Stimulated activated CD8-positive, alpha-beta memory T cell treated with anti-CD3 and anti-CD28 coated beads, Interleukin-15, amount 100 ng/mL, for 24 hours (primary cell): ENCODE measurements around the gene VWA1.

Experiments
- DNase-seq: peaks from one replicate; pipeline ENCODE4 v3.0.0-alpha.2; 2020; ENCODE audit warnings: low read depth

VWA1 gene, protein sequence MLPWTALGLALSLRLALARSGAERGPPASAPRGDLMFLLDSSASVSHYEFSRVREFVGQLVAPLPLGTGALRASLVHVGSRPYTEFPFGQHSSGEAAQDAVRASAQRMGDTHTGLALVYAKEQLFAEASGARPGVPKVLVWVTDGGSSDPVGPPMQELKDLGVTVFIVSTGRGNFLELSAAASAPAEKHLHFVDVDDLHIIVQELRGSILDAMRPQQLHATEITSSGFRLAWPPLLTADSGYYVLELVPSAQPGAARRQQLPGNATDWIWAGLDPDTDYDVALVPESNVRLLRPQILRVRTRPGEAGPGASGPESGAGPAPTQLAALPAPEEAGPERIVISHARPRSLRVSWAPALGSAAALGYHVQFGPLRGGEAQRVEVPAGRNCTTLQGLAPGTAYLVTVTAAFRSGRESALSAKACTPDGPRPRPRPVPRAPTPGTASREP

DNA sequence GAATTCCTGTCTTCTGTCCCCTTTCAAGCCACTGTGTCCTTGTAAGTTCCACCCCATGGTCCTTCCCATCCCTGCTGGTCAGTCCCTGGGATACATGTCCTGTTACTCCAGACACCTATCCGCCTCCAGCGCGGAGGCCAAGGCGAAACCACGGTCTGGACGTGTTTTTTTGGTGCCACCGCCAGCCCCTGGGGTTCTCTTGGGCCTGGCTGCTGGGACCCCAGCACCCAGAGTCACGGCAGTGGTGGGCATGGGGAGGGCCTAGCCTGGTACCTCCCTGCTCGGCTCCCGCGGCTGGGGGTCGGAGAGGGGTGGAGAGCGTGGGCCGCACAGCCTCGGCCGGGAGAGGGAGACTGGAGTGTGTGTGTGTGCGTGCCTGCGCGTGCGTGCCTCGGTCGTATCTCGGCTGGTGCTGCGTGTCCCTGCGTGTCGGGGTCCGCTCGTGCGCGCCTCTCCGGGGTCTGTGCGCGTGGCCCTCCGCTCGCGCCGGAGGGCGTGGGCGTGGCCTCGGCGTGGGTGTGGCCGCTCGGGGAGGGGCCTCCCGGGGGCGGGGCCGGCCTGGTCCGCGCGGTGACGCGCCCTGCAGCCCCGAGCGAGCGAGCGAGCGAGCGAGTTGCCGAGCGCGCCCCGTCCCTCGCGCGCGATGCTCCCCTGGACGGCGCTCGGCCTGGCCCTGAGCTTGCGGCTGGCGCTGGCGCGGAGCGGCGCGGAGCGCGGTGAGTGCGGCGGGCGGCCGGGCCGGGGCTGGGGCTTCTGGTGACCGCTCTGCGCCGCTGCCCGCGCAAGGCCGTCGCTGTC lies at the start of gene VWA1:
VWA1 (plus strand) TSS at position 585 of the 798 bp plus-strand sequence; CDS start at position 644, 59 bp downstream.
- DNase-seq = peak; percentile 59

DNA sequence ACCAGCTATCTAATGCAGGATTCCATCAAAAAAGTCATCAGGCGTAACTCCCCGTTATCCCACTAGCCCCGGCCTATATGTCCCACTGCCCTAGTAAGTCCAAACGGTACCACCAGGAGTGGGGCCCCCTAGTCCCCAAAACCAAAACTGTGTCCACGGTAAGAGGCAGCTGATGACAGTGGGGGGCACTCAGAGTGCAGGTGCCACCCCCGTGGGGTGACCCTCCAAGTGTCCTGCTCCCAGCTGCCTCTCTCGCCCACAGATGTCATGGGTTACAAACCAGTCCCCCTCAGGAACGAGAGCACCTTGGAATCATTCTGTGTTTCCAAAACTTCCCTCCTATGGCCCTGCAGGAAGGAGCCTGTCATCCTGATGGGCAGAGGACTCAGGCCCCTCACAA lies 49.6 kb upstream of the VWA1 start:
- DNase-seq = no peak

DNA sequence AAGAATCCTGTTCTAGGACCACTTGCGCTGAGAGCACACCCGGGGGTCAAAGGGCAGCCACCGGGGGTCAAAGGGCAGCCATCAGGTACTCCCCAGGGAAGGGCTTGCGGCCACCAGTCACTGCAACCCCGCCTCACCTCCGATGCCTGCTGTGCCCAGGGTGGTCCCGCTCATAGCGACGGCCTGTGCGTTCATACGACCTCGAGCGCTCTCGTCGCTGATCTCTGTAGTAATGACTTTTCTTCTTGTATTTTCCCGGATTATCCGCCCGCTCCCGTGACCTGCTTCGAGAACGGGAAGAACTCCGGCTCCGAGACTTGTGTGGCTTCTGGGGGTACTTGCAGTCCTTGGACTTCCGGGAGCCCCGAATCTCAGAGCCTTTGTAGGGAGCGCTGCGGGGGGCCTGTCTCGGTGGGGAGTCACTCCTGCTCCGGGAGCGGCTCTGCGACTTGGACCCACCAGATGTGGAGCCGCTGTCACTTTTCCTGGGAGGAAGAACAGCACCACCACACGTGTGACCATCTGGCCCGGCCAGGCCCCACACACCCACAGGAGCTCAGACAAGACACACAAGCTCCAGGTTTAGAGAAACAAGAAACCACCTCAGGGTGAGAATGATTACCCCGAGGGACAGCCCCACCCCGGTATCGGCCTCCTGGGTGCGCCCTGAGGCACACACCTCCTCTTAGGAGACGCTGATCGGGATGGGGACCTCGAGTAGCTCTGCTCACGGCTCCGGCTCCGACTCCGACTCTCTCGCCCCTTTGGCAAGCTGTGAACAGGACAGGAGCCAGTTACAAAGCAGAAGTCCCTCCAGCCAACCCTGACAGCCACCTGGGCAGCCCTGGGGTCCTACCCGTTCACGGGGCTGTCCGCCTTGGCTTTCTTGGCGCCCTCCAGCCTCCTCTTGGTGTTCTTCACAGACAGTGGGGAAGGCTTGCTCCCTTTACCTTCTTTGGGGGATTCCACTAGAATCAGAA lies 48.1 kb upstream of the VWA1 start:
- DNase-seq = no peak

DNA sequence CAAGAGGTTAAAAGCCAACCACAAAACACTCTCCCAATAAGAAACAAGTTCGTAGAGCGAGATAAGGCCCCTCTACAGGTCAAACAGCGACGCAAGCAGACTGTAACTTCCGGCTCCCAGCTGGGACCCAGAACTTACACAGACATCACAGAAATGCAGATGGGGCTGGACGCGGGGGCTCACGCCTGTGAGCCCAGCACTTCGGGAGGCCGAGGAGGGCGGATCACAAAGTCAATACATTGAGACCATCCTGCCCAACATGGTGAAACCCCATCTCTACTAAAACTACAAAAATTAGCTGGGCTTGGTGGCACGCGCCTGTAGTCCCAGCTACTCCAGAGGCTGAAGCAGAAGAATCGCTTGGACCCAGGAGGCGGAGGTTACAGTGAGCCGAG lies 47.4 kb upstream of the VWA1 start:
- DNase-seq = no peak

DNA sequence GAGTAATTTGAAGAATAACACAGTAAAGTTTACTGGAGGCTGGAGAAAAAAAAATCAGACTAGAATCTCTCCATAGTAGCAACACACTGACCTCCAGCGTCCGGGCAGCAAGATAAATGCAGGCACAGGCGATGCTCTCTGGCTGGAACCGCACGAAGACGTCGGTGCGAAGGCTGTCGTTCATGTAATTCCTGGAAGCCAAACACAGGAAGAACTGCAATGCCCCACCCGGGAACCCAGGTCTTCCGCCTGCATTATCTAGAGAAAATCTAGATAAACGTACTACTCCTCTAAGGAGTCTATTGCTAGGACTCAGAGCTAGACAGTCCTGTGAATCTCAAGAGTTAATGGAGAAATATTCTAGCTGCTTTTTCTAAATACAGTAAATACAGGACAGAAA lies 44.8 kb upstream of the VWA1 start:
- DNase-seq = no peak

DNA sequence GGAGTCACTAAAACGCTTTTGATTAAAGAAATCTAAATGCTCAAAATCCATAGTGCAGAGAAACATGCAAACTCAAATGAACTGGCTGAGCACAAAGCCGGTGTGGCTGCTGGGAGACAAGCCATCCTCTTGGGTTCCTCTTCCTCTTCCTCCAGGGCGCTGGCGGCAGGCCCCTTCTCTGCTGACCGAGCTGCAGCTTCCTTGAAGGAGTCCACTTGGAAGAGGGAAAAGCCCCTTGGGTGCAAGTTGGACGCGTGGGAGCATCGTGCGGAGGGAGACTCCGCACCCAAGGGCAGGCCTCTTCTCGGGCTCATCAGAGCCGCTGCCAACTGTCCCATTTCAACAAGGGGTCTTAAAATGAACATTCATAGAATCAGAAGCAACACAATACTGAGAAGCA lies 44.3 kb upstream of the VWA1 start:
- no peak for DNase-seq

DNA sequence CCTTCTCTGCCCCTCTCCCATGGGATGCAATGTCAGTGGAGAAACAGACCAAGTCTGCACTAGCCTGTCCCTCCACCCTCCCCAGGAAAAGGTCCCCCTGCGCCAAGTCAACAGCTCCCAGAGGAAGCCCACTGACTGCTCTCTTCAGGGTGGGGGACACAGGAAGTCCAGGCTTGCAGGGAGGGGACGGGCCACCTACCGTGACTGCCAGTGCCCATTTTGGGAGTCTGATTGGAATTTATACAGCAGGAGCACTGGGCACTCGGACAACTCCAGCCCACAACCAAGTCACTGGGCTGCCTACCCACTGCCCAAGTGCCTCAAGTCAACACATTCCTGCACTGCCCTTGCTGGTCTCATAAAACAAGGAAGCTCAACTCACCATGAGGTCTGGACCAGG lies 42.5 kb upstream of the VWA1 start:
- DNase-seq = no peak

DNA sequence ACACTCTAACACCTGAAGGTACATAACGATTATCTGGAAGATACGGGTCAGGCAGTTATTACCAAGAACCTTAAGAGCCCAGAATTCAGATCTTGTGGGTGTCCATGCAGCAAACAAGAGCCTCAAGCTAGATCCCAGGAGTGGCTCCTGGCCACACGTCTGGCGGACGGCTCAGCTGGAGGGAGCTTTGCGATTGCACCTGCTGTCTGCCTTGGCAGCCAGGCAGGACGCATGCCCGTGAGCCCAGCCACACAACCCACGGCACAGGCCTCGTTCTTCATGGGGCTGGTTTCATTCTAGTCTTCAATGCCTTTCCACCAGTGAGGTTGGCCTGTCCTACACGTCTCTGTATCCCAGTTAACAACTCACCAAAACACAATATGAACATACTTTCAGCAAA lies 42.1 kb upstream of the VWA1 start:
- DNase-seq = no peak

DNA sequence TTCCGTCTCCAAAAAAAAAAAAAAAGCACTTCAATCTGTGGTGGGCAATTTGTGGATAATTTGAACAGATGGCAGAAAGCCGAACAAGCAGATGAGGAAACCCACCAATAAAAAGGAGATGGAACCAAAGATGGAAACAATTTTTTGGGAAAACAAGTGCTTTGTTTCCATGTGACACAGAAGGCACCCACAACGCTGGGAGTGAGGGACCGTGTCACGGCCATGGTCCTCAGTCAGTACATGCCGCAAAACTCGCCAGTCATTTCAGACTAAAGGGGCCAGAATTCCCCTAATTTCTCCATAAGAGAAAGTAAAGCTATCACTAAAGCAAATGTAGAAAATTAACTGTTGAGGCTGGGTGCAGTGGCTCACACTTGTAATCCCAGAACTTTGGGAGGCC lies 41.4 kb upstream of the VWA1 start:
- DNase-seq = no peak

DNA sequence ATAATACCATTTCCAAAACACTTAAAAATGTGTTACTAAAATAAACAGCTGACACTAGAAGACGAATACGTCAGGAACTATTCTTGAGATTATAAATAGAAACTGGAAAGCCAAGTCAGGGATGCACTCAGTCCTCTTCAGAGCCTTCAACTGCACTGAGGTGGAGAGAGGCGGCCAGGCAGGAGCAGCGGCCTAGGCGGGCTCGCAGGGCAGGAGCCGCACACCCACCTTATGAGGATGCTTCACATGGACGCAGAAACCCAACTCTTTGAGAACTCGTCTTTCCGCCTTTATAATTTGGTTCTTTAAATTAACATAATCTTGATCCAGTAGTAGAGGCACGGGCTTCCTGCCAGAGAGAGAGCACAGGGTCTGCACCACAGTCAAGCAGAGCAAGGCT lies 40.3 kb upstream of the VWA1 start:
- no peak for DNase-seq

DNA sequence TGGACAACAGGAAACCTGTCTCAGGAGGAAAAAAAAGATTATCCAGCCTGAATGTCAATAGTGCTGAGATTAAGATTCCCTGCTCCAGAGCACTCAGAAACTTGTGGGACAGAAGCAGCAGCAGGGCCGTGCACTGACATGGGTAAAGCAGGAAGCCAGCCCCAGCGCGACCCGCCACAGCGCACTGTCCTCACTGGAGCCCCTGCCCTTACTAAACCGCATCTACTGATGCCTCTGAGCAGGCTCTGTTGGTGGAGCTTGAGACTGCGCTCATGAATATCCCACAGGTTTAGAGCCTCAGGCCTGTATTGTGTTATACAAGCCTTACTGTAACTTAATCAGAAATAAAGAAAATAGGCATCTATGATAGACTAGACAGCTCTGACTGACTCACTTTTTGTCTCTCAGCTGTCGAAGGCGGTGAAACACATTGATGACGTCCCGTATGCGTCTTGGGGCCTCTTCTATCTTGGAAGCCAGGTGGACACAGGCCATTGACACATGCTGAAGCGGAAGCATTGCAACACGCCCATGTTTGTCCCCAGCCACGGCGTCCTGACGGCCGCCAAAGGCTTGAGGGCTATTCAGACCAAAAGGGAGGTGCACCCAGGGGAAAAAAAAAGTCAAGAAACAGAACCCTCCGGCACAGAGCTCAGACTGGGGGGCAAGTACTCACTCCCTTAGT lies 37.5 kb upstream of the VWA1 start:
- DNase-seq = no peak

DNA sequence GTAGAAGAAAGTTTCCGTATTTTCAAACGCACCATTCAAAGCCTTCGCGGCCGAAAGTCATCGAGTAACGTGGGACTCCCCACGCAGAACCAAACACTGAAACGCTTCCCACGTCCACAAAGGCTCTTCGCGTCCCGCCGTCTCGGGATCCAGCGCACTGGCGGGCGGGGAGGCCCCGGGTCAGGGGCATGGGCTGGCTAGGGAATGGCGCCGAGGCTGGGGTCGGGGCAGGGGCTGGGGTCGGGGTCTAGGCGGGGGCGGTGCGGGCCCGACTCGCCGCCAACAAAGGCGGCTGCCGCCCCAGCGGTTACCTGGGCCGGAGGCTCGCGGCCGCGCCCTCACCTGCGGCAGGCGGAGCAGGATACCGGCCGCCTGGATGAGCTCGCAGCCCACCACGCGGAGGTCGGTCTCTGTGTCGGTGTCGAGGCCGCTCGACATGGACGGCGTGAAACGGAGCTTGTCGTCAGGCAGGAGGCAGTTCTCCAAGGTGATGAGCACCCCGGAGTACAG lies 36.8 kb upstream of the VWA1 start:
- DNase-seq = no peak

DNA sequence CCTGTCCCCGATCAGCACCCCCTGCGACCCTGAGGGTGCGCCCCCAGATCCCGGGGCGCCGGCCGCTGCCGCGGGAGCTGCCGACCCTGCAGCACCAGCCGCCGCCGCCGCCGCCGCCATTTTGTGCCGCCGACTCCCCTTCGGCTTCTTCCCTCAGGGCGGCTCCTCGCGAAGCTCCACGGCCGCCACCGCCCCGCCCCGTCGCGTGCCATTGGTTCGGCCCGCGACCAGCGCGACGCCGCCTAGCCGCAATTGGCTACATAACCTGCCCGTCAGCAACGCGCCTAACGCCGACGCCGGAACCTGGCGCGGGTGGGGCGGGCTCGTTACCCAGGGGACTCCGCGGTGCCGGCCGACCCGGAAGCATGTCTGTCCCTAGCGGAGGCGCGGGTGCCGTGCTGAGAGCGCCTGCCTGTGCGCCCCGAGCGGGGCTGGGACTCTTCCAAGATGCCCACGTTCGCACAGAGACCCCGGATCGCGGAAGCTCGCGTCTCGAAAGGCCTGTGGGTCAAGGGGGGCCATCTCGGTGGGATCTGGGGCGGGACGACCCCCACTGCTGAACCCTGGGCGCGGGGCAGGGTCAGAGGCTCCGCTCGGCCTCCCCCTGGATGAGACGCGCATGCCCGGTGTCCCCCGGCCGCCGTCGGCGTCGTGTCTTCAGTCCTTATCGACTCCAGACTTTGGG lies 36.2 kb upstream of the VWA1 start, which contains the start of gene CCNL2:
CCNL2 (minus strand) TSS at position 149 of the 685 bp plus-strand sequence; CDS start at position 120, 29 bp downstream.
- peak; percentile 98 for DNase-seq

DNA sequence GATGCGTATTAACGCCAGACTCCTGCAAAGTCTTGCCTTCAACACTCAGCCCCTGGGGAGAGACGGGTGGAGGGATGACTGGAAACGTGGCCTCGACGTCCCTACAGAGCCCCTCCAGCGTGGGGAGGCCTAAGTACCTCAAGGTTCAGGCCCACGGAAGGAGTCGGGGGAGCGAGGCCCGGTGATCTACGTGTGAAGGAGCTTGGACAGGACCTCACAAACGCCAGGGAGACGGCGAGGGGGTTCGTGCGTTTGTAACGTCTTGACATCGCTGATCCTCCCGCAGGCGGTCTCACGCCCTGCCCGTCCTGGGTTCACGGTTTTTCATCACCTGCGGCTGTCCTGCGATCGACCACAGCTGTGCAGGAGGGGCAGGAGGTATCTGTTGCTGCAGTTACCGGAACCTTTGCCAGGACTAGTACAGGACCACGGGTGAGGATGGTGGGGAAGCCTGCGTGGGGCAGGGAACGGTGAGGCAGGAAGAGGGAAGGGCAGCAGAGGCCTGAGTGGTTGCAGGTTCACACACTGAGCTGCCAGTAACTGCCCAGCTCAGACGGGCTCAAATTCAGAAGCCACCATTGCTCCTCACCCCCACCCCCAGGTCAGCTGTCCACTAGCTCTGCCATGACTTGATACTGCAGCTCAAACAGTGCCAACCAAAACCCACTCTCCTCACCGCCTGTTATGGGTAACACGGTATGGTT lies 35.5 kb upstream of the VWA1 start:
- DNase-seq = no peak

DNA sequence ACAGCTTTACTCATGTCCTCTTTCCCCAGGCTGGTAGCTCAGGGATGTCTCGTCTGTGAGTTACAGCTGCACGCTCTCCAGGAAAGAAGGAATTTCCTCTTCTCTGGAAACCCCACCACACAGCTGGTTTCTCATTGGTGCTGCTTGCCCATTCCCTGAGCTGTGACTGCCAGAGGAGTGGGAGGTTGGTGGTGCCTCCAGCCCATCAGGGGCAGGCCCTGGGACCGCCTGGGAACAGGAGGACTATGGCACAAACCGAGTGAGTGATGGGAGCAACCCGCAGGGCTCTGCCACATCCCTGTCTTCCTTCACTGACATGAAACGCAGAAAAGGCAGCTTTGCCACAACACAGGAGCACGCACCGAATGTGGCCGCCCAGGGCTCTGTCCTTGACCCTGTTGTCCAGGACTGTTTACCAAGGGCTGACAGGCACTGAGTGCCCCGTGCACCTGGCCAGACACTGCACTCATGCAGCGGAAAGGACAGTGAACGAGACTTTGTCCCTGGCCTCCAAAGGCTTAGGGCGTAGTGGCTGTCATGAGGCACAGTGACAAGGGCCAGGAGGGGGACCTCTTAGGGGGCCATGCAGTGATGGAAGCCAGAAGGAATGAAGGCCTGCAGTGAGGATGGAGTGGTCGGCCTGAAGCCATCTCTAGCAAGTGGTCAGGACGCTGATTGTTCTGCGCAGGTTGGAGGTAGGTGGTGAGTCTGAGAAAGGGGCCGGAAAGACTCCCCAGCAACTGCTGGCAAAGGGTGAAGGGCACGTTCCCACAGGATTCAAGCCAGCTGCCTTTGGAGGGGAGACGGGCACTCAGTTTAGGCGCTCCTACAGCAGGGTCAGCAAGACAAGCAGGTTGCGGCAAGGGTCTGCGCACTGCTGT lies 34.7 kb upstream of the VWA1 start:
- DNase-seq = no peak

DNA sequence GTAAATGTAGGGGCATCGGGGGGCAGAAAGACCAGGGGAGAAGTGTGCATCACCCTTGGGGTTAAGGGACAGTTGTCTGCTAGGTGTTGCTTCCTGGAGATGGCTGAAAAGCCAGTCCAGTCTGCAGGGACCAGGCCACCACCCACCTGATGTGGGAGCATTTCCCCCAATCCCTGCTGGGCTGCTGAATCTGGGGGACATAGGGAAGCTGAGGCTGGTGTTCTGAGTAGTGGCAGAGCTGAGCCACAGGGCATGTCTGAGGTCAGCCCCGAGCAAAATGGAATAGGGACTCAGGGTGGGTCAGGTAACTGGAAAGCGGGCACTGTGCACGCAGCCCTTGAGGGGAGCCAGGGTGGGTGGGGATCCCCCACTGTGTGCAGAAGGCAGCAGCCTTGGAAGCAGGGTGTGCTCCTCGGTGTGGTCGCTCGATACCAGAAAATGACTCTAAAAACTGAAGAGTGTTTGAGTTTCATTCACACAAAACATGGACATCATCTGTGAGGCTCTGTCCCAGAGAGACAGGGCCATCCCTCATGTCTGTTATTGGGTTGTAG lies 34.0 kb upstream of the VWA1 start:
- no peak for DNase-seq

DNA sequence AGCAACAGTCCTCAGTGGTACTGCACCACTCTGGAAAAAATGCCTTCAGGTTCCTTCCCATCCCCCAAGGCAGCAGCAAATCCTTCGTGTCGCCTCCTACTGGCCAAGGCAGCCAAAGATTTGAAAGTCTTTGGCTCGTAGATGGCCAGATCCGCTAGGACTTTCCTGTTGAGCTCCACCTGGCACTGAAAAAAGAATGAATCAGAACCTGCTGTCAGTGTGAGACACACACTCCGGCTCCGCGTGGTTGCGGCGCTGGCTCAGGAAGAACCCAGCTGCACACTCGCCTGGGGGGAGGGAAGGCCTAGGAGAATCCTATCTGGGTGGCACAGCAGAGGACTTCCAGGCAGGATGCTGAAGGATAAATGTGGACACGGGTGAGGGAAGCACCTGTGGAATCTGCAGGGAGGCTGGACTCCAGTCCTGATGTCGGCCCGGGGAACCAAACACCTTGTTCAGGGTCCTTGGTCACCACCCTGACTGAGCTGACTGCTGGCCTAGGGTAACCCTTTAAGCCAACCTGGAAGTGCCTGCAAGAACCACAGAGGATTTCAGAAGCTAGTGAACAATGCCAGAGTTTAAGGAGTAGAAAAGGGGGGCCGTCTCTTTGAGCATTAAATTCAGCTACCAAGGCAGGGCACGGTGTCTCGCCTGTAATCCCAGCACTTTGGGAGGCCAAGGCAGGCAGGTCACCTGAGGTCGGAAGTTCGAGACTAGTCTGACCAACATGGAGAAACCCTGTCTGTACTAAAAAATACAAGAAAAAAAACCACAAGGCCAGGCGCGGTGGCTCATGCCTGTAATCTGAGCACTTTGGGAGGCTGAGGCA lies 33.2 kb upstream of the VWA1 start:
- no peak for DNase-seq
